ENCODE results near the gene CREB3L2.

DNA sequence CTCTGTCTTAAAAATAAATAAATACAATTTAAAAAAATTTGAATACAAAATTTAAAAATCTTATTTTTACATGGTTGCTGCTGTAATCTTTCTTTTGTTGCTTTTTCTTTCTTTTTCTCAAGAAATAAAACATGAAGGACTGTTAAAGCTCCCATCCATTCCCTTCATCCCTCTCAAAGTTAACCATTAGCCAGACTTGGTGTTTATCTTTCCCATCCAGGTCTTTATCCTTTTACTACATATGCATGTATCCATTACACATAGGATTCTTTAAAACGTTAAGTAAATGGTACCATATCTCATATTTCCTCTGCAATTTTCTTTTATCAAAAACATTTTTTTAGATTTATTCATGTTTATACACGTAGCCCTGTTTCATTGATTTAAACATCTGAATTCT lies 70.1 kb downstream of the CREB3L2 start:
- TF ChIP-seq, protein P1, sequence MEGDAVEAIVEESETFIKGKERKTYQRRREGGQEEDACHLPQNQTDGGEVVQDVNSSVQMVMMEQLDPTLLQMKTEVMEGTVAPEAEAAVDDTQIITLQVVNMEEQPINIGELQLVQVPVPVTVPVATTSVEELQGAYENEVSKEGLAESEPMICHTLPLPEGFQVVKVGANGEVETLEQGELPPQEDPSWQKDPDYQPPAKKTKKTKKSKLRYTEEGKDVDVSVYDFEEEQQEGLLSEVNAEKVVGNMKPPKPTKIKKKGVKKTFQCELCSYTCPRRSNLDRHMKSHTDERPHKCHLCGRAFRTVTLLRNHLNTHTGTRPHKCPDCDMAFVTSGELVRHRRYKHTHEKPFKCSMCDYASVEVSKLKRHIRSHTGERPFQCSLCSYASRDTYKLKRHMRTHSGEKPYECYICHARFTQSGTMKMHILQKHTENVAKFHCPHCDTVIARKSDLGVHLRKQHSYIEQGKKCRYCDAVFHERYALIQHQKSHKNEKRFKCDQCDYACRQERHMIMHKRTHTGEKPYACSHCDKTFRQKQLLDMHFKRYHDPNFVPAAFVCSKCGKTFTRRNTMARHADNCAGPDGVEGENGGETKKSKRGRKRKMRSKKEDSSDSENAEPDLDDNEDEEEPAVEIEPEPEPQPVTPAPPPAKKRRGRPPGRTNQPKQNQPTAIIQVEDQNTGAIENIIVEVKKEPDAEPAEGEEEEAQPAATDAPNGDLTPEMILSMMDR (IDR thresholded peaks at IDR 0.05) = no peak
- TF ChIP-seq POLR2A (IDR thresholded peaks at IDR 0.05) = no peak

Data from lower leg skin (tissue), 3 donors.